Stimulated activated CD4-positive, alpha-beta T cell treated with anti-CD3 and anti-CD28 coated beads, Interleukin-1b, Interleukin-23, amount 100 ng/mL, for 1 hour (primary cell): ENCODE results near the gene DTD2.

Source experiments
- DNase-seq, 2 donors: peaks; one replicate each; pipeline ENCODE4 v3.0.0-alpha.2; 2020; ENCODE audit warnings: low read depth in 2 of 2

DTD2 gene

DNA sequence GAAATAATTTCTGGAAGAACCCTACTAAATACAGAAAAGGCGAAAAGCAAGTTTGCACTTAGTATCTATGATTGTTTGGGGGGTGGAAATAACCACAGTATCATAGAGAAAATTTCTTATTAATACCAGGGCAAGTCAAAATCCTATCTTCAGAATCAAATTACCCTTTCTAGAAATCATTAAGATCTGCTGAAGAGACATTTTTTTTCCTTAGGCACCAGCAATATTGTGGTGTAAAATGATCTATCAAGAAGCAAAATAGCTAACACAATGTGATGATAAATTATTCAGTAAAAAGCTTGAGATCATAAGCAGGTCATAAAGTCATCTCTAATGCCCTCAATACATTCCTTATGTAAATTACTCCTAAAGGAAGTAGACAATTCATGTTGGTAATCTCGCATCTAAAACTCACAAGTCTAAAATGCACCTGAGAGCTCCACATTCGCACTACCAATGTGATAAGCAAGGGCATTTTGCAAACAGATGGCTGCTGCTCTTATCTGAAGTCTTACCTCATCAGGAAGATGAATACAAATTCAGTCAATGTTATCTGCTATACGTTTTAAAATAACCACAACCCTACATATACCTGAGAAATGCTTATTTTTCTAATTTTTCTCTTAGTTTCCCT is 51.6 kb downstream of the DTD2 start:
- DNase-seq: no peak

DNA sequence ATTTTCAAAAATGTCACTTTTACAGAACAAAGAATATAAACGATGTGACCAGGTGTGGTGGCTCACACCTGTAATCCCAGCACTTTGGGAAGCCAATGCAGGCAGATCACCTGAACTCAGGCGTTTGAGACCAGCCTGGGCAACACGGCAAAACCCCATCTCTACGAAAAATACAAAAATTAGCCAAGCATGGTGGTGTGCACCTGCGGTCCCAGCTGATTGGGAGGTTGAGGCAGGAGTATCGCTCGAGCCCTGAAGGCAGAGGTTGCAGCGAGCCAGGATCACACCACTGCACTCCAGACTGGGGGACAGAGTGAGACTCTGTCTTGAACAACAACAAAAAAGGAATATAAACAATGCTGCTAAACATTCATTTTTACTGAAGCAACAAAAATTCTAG is 52.2 kb downstream of the DTD2 start:
- no peak for DNase-seq

DNA sequence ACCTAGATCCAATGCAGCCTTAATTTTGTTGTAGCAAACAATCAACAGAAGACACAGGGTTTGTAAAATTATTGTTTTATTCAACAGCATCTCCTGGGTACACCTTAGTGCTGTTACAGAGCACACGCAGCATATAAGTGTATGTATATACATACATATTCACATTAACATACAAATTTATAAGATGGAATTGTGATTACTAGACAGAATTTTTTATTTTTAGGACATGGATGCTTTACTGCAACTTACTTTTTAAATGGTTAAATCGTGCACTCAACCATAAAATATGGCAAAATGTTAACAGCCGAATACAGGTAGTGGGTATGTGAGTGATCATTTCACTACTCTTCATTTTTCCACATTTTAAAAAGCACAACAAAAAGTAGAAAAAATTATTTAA is 53.6 kb downstream of the DTD2 start:
- DNase-seq: no peak

DNA sequence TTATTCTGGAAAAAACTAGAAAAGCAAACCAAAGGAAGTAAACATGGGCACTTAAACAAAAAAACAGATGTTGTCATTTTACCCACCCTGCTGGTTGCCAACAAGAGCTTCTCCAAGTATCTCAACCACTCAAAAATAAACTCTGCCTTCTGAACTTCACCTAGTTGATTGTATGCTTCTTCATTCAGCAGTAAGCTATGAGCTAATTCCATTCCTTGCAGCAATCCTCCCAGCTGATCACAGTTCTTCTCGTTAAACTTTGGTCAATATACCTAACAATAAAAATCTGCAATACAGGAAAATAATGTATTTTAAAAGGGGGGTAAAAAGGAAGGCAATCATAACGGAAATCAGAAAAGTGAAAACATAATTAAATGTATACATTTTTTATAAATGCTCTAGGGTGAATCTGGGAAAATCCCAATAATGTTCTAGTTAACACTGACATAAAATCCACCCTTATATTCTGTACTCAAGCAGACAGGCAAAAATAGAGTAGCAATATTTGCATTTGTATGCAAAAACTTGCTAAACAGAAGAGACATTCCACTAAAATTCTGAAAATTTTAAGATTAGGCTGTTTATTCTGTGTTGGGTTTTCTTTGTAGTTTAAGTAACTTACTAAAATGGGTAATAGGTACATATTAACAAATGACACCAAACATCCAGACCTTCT is 54.4 kb downstream of the DTD2 start:
- DNase-seq: no peak

DNA sequence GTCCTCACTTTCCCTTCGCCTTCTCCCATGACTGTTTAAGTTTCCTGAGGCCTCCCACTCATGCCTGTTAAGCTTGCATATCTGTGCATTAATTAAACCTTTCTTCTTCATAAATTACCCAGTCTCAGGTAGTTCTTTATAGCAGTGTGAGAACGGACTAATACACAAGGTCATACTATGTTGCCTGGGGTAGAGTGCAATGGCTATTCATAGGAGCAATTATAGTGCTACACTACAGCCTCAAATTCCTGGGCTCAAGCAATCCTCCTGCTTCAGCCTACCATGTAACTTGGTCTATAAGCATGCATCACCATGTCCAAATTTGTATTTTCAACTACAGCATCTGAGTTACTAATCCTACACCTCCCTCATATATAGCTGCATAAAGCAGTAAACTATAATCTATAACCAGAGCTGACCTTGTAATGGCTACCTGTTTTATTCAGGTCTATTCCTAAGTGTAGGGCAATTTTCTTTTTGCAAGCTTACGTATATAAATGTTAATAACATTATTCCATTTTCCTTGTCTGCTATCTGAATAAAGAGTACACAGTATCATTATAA is 55.9 kb downstream of the DTD2 start:
- DNase-seq: no peak

DNA sequence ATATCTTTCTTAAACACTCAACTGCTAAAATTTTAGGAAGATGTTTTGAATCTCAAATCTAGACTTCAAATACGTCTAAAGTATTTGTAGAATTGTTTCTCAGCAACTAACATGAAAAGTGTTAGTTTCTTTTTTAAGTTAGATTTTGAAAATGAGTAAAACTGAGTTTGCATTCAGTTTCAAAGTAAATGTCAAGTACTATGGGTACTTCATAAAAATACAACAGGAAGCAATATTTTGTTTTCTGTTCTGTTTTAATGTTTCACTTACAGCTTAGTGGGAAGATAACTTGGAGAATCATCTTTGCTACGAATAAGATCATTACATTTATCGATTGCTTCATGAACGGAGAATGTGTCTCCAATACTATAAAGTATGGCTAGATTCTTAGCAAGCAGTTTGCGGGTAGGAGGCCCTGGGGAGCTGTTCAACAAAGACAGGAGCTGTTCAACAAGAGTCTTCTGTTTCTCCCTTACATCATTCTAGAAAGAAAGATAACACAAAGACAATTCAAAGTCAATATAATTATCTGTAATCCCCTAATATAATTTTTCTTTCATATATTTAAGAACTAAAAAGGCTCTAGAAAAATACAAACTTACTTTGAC is 57.2 kb downstream of the DTD2 start:
- DNase-seq: no peak
